ENCODE measurements around the gene RND1. TPM values are rescaled to one million over a fixed set of nuclear protein-coding genes. Genes with fewer than 3 reads are reported as not detected.

RND1 gene
- total and polyA plus RNA-seq, 2 of the 13 experiments (the other 11 are each of a cell fraction or from before 2014, with no cell fraction given), result 1.8 to 1.9 TPM

DNA sequence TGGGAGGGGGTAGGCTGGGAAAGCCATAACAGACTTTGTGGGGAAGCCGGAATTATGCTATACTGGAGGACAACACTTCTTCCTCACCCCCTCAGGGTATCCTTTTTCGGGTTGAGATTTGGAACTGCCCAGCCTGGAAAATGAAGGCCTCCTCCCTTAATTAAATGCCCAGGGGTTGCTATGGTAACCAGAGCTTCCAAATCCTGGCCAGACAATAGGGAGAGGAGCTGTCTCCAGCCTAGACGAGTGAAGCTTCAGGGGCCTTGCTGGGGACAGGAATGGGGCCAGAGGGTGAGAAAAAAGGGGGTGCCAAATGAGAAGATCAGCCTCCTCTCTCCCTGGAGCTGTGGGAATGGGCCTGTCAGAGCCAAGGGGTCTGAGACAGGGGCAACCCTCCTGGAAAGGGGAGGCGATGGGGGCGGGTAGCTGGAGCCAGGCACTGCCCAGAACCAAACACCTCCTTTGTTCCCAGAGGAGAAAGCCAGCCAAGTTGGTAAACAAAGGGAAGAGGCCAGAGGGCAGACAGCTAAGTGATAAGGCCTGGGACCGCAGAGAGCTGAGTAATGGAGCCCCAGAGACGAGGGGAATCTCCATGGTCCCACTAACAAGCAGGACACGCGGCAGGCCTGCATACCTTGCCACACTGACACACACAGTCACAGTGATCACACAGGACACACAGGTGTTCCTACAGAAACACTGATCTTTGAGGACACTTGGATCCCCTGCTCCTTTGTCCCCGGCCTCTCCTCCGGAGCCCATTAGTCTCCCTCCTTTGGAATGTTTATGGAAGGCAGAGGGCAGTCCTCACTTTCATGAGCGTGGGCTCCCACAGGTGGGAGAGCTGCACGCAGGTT is 17.9 kb upstream of the RND1 start (continued):
- TF ChIP-seq ZNF10 (CRISPR knock-in tag; IDR thresholded peaks at IDR 0.05; ENCODE audit: borderline replicate concordance, low read depth), result no peak
- no peak for TF ChIP-seq ZNF552 (CRISPR knock-in tag; IDR thresholded peaks at IDR 0.05; ENCODE audit: borderline replicate concordance)
- TF ChIP-seq NFAT5 (CRISPR knock-in tag; IDR thresholded peaks at IDR 0.05), result no peak
- 0 out of 2 replicates have a peak, but pooled peaks have one; percentile 18 for TF ChIP-seq ZNF615 (CRISPR knock-in tag; IDR thresholded peaks at IDR 0.05; ENCODE audit: borderline replicate concordance)
- 0 out of 2 replicates have a peak, but pooled peaks have one; percentile 49 for TF ChIP-seq ZNF563 (CRISPR knock-in tag; IDR thresholded peaks at IDR 0.05)
- no peak for TF ChIP-seq ZNF33B (CRISPR knock-in tag; IDR thresholded peaks at IDR 0.05)
- TF ChIP-seq ZSCAN20 (CRISPR knock-in tag; IDR thresholded peaks at IDR 0.05; ENCODE audit: borderline replicate concordance), result no peak
- no peak for TF ChIP-seq ZNF543 (CRISPR knock-in tag; IDR thresholded peaks at IDR 0.05)
- TF ChIP-seq, protein P1, sequence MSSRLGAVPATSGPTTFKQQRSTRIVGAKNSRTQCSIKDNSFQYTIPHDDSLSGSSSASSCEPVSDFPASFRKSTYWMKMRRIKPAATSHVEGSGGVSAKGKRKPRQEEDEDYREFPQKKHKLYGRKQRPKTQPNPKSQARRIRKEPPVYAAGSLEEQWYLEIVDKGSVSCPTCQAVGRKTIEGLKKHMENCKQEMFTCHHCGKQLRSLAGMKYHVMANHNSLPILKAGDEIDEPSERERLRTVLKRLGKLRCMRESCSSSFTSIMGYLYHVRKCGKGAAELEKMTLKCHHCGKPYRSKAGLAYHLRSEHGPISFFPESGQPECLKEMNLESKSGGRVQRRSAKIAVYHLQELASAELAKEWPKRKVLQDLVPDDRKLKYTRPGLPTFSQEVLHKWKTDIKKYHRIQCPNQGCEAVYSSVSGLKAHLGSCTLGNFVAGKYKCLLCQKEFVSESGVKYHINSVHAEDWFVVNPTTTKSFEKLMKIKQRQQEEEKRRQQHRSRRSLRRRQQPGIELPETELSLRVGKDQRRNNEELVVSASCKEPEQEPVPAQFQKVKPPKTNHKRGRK (CRISPR knock-in tag; IDR thresholded peaks at IDR 0.05), result no peak
- TF ChIP-seq MIXL1 (CRISPR knock-in tag; IDR thresholded peaks at IDR 0.05), result no peak
- TF ChIP-seq, protein P2, sequence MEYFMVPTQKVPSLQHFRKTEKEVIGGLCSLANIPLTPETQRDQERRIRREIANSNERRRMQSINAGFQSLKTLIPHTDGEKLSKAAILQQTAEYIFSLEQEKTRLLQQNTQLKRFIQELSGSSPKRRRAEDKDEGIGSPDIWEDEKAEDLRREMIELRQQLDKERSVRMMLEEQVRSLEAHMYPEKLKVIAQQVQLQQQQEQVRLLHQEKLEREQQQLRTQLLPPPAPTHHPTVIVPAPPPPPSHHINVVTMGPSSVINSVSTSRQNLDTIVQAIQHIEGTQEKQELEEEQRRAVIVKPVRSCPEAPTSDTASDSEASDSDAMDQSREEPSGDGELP (IDR thresholded peaks at IDR 0.05; ENCODE audit: borderline replicate concordance, low read depth), result no peak
- TF ChIP-seq HMG20B (CRISPR knock-in tag; conservative IDR thresholded peaks at IDR 0.05), result peak; percentile 72; the same call in 1 of the 2 replicates
- no peak for TF ChIP-seq CHD4 (IDR thresholded peaks at IDR 0.05; ENCODE audit: borderline replicate concordance, low read length)
- TF ChIP-seq ZNF576 (CRISPR knock-in tag; IDR thresholded peaks at IDR 0.05), result no peak
- TF ChIP-seq ZKSCAN8 (CRISPR knock-in tag; IDR thresholded peaks at IDR 0.05; ENCODE audit: borderline replicate concordance), result no peak
- TF ChIP-seq ZBTB1 (CRISPR knock-in tag; IDR thresholded peaks at IDR 0.05; ENCODE audit: borderline replicate concordance), result no peak
- no peak for TF ChIP-seq SUZ12 (IDR thresholded peaks at IDR 0.05; ENCODE audit: low read depth, low read length)
- TF ChIP-seq, protein P3, sequence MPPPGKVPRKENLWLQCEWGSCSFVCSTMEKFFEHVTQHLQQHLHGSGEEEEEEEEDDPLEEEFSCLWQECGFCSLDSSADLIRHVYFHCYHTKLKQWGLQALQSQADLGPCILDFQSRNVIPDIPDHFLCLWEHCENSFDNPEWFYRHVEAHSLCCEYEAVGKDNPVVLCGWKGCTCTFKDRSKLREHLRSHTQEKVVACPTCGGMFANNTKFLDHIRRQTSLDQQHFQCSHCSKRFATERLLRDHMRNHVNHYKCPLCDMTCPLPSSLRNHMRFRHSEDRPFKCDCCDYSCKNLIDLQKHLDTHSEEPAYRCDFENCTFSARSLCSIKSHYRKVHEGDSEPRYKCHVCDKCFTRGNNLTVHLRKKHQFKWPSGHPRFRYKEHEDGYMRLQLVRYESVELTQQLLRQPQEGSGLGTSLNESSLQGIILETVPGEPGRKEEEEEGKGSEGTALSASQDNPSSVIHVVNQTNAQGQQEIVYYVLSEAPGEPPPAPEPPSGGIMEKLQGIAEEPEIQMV (CRISPR knock-in tag; IDR thresholded peaks at IDR 0.05; ENCODE audit: low read depth), result no peak; the same call in 1 of the 2 replicates

All from HepG2 (cell line).